ENCODE measurements around the gene TENT4A.

DNA sequence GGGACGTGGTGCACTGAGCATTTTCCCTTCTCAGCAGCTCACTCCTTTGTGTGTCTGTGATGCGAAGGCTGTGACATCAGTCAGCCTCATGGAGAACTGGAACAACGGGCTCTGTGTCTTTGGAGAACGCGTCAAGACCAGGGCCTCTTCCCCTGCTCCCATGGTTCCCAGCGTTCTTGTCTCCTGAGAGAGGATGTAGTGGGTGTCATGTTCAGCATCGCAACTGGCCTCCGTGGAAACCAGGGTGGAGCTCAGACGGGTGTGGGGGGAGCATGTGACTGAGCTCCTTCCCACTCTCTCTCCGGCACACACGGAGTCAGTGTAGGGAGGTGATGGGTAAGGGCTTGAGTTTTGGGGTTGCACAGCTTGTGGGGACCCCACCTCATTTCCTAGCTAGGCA lies 59.7 kb downstream of the TENT4A start:
- TF ChIP-seq, protein P1, sequence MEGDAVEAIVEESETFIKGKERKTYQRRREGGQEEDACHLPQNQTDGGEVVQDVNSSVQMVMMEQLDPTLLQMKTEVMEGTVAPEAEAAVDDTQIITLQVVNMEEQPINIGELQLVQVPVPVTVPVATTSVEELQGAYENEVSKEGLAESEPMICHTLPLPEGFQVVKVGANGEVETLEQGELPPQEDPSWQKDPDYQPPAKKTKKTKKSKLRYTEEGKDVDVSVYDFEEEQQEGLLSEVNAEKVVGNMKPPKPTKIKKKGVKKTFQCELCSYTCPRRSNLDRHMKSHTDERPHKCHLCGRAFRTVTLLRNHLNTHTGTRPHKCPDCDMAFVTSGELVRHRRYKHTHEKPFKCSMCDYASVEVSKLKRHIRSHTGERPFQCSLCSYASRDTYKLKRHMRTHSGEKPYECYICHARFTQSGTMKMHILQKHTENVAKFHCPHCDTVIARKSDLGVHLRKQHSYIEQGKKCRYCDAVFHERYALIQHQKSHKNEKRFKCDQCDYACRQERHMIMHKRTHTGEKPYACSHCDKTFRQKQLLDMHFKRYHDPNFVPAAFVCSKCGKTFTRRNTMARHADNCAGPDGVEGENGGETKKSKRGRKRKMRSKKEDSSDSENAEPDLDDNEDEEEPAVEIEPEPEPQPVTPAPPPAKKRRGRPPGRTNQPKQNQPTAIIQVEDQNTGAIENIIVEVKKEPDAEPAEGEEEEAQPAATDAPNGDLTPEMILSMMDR (conservative IDR thresholded peaks at IDR 0.05; ENCODE audit: low read length), result no peak
- no peak for TF ChIP-seq EZH2phosphoT487 (IDR thresholded peaks at IDR 0.05; ENCODE audit: borderline replicate concordance, low read depth, low read length)
